Natural killer cell (primary cell): Measurements from ENCODE around the gene SLC13A4. TPM values are rescaled to one million over a fixed set of nuclear protein-coding genes. Genes with fewer than 3 reads are reported as not detected.

Source experiments
- ATAC-seq, 3 donors: fragments of 150-1000 bp in 2 of 3; fragments of 200-7000 bp in 1 of 3; cut with Tn5 transposase; 1 replicate in 1 of 3; 2 replicates in 2 of 3; pipeline ENCODE4 v1.10.0; 2021; ENCODE audit warnings: mild to moderate bottlenecking in 2 of 3, moderate library complexity in 2 of 3
- DNase-seq, 2 donors: peaks; one replicate each; pipeline versions ENCODE4 v3.0.0 to v3.0.0-alpha.2; 2013 to 2021; ENCODE audit warnings: mixed read lengths in 1 of 2
- H3K27ac ChIP-seq: one replicate; pipeline ENCODE4 v1.5.1; 2013; ENCODE audit warnings: mild to moderate bottlenecking, low read length
- H3K27me3 ChIP-seq: one replicate; pipeline ENCODE4 v1.6.1; 2013; ENCODE audit warnings: low read length; ENCODE audit not compliant: control insufficient read depth, insufficient read depth
- H3K36me3 ChIP-seq: one replicate; pipeline ENCODE4 v1.6.1; 2013; ENCODE audit warnings: low read length; ENCODE audit not compliant: control insufficient read depth, insufficient read depth
- H3K4me1 ChIP-seq: one replicate; pipeline ENCODE4 v1.6.1; 2013; ENCODE audit warnings: low read length; ENCODE audit not compliant: control insufficient read depth, insufficient read depth
- H3K4me3 ChIP-seq: one replicate; pipeline ENCODE4 v1.5.1; 2013; ENCODE audit warnings: low read length
- H3K9me3 ChIP-seq: one replicate; pipeline ENCODE4 v1.6.1; 2013; ENCODE audit warnings: low read length; ENCODE audit not compliant: control insufficient read depth, insufficient read depth
- H3K27ac Mint-ChIP-seq, 2 donors: one replicate each; pipeline ENCODE4 v1.8.0; 2022; ENCODE audit warnings: mild to moderate bottlenecking in 2 of 2, mixed read lengths in 2 of 2, moderate library complexity in 1 of 2
- H3K27me3 Mint-ChIP-seq, 2 donors: one replicate each; pipeline ENCODE4 v1.8.0; 2022; ENCODE audit warnings: low read depth in 2 of 2, mixed read lengths in 2 of 2
- H3K36me3 Mint-ChIP-seq: one replicate; pipeline ENCODE4 v1.8.0; 2022; ENCODE audit warnings: mixed read lengths
- H3K4me1 Mint-ChIP-seq, 2 donors: one replicate each; pipeline ENCODE4 v1.8.0; 2022; ENCODE audit warnings: mixed read lengths in 2 of 2
- H3K4me3 Mint-ChIP-seq: one replicate; pipeline ENCODE4 v1.8.0; 2022; ENCODE audit warnings: mild to moderate bottlenecking, moderate library complexity, mixed read lengths
- H3K9me3 Mint-ChIP-seq, 2 donors: one replicate each; pipeline ENCODE4 v1.8.0; 2022; ENCODE audit warnings: mixed read lengths in 2 of 2
- CTCF ChIP-seq: fragments of 200-600 bp; IDR thresholded peaks from one replicate; pipeline ENCODE4 v1.8.0; 2022; ENCODE audit warnings: antibody characterized with exemption
- WGBS: methylation state at CpG from one replicate; pipeline ENCODE4 v1.1.7; 2013; ENCODE audit warnings: missing lambda C conversion rate; ENCODE audit not compliant: insufficient coverage; 5-methylcytosine and 5-hydroxymethylcytosine counted together
- intact Hi-C: fragments of 100-400 bp; cut with micrococcal nuclease; formaldehyde crosslinking; loops from one replicate; pipeline ENCODE4 v1.14.2; 2022
- total RNA-seq, 4 donors: library from RNA; stranded (reverse); fragments of 120-200 nt in 1 of 4; gene quantifications; one replicate each; pipeline versions ENCODE4 v1.2.3 to v1.2.4, GENCODE V29; 2013 to 2022

SLC13A4 gene
- total RNA-seq, 3 donors from 2014 or later (not counting 1 experiment from before 2014, with no cell fraction given): not detected

GRCh38 chr7:135773464-135773863 lies 45.5 kb upstream of the SLC13A4 start:
- no peaks in the 10 kb centered on the region for H3K36me3 Mint-ChIP-seq
- no peak overlapping the region for H3K4me3 ChIP-seq
- WGBS: 79% methylated on average over 4 of the region's 5 CpGs
- no peaks in the 10 kb centered on the region for H3K4me1 ChIP-seq
- no peaks in the 10 kb centered on the region for H3K27me3 ChIP-seq
- H3K36me3 ChIP-seq: no peaks in the 10 kb centered on the region
- ATAC-seq (no peak), DNase-seq (no peak)
- no peak overlapping the region for H3K27ac Mint-ChIP-seq
- H3K9me3 Mint-ChIP-seq: no peaks in the 10 kb centered on the region
- no peak overlapping the region for H3K27ac ChIP-seq
- no peak for TF ChIP-seq CTCF
- no peaks in the 10 kb centered on the region for H3K4me1 Mint-ChIP-seq
- intact Hi-C loops: no loop called here
- H3K27me3 Mint-ChIP-seq: peaks cover 9 to 20% of the 10 kb centered on the region in 2 donors
- H3K9me3 ChIP-seq: no peaks in the 10 kb centered on the region
- H3K4me3 Mint-ChIP-seq: no peak overlapping the region

- no peaks in the 10 kb centered on the region for H3K9me3 Mint-ChIP-seq
- Histone ChIP-seq H3K4me3 (no peak overlapping the region), H3K9me3 (no peaks in the 10 kb centered on the region), H3K4me1 (no peaks in the 10 kb centered on the region), H3K36me3 (no peaks in the 10 kb centered on the region), H3K27ac (no peak overlapping the region), H3K27me3 (no peaks in the 10 kb centered on the region)
- no peaks in the 10 kb centered on the region for H3K36me3 Mint-ChIP-seq
- H3K27ac Mint-ChIP-seq: no peak overlapping the region
- TF ChIP-seq CTCF: no peak
- DNase-seq (no peak), ATAC-seq (no peak)
- H3K27me3 Mint-ChIP-seq: peaks cover 5 to 20% of the 10 kb centered on the region in 2 donors
- no peaks in the 10 kb centered on the region for H3K4me1 Mint-ChIP-seq
- intact Hi-C loops: no loop called here
- no peak overlapping the region for H3K4me3 Mint-ChIP-seq
- 87% methylated on average over 8 of the region's 8 CpGs for WGBS
These were observed 44.7 kb upstream of the SLC13A4 start for GRCh38 chr7:135772639-135773222.

- intact Hi-C loops: no loop called here
These were observed 44.1 kb upstream of the SLC13A4 start for GRCh38 chr7:135771961-135772638.

More at GRCh38 chr7:135771961-135772638, 44.1 kb upstream of the SLC13A4 start:
- WGBS: 74% methylated on average over 4 of the region's 4 CpGs
- Histone ChIP-seq H3K4me1 (no peaks in the 10 kb centered on the region), H3K9me3 (no peaks in the 10 kb centered on the region), H3K27ac (no peak overlapping the region), H3K36me3 (no peaks in the 10 kb centered on the region), H3K4me3 (no peak overlapping the region), H3K27me3 (no peaks in the 10 kb centered on the region)
- ATAC-seq (no peak), DNase-seq (no peak)
- Mint-ChIP-seq H3K4me3 (no peak overlapping the region), H3K9me3 (no peaks in the 10 kb centered on the region), H3K36me3 (no peaks in the 10 kb centered on the region), H3K27ac (no peak overlapping the region), H3K27me3 (peaks cover 5 to 20% of the 10 kb centered on the region in 2 donors), H3K4me1 (no peaks in the 10 kb centered on the region)
- TF ChIP-seq CTCF: no peak
